HepG2 (cell line): Measurements from ENCODE around the gene LSM12. TPM values are rescaled to one million over a fixed set of nuclear protein-coding genes. Genes with fewer than 3 reads are reported as not detected.

Experiments used
- ATAC-seq: fragments of 200-7000 bp; cut with Tn5 transposase; 3 replicates; pipeline ENCODE4 v1.9.1; 2020; ENCODE audit warnings: mild to moderate bottlenecking, moderate library complexity
- BruUV-seq: library from RNA; stranded (reverse); fragments of 400-500 nt; replicated peaks from 2 replicates; lab custom pipeline; 2021; lab: Mats Ljungman, UMichigan
- CTCF ChIA-PET: fragments of 300-600 bp; formaldehyde crosslinking; extraction: SDS; loops from one replicate; lab custom pipeline; 2021; ENCODE audit warnings: low total read pairs, inconsistent platforms, low intra/inter-chr PET ratio; lab: Yijun Ruan, JAX
- POLR2A ChIA-PET: fragments of 350-600 bp; sonication (Branson Sonifier 250); formaldehyde crosslinking; loops from one replicate; lab custom pipeline; 2020; ENCODE audit warnings: antibody characterized with exemption, inconsistent platforms; lab: Yijun Ruan, JAX
- DNase-seq: peaks from one replicate; pipeline ENCODE4 v3.0.0-alpha.2; 2015; ENCODE audit warnings: low spot score
- FAIRE-seq: peaks from 3 replicates; lab custom pipeline; 2011; peaks lifted over from hg19 to GRCh38; lab: Jason Lieb, UNC
- H2AFZ ChIP-seq: one replicate; pipeline ENCODE4 v1.6.1; 2011; ENCODE audit warnings: low read length, inconsistent platforms
- H3K27ac ChIP-seq: fragments of 300-600 bp; 3 replicates; pipeline ENCODE4 v1.8.0; 2011; ENCODE audit warnings: mixed run types, mild to moderate bottlenecking, mixed read lengths, low read length, inconsistent platforms; ENCODE audit not compliant: insufficient read depth; ENCODE audit errors: extremely low read length
- H3K27me3 ChIP-seq, 2 experiments: fragments of 200-600 bp in 1 of 2; 2 replicates in 1 of 2; 3 replicates in 1 of 2; pipeline versions ENCODE4 v1.6.0 to v1.8.0; 2011; ENCODE audit warnings: low read length in 2 of 2, mild to moderate bottlenecking in 2 of 2, moderate library complexity in 2 of 2, inconsistent platforms in 1 of 2; ENCODE audit not compliant: insufficient read depth in 2 of 2, control insufficient read depth in 1 of 2
- H3K36me3 ChIP-seq, 2 experiments: fragments of 200-600 bp in 1 of 2; replicated peaks in 1 of 2; 2 replicates in 1 of 2; 3 replicates in 1 of 2; pipeline versions ENCODE4 v1.5.1 to v1.8.0; 2011; ENCODE audit warnings: low read length in 2 of 2, inconsistent platforms in 1 of 2; ENCODE audit not compliant: insufficient read depth in 2 of 2, control insufficient read depth in 1 of 2
- H3K4me1 ChIP-seq: 2 replicates; pipeline ENCODE4 v1.5.1; 2012; ENCODE audit warnings: low read length, inconsistent platforms; ENCODE audit not compliant: insufficient read depth
- H3K4me2 ChIP-seq: 2 replicates; pipeline ENCODE4 v1.6.0; 2011; ENCODE audit warnings: low read depth, low read length, inconsistent platforms
- H3K4me3 ChIP-seq, 3 experiments: fragments of 200-600 bp in 1 of 3; sonication (generic), shearing (Covaris generic) in 1 of 3; replicated peaks in 1 of 3; 2 replicates each; pipeline ENCODE4 v1.5.1; 2011 to 2016; ENCODE audit warnings: low read length in 3 of 3, inconsistent platforms in 2 of 3, low read depth in 2 of 3, mild to moderate bottlenecking in 2 of 3, control low read depth in 1 of 3, mixed read lengths in 1 of 3; ENCODE audit not compliant: insufficient read depth in 1 of 3
- H3K79me2 ChIP-seq: one replicate; pipeline ENCODE4 v1.6.1; 2011; ENCODE audit warnings: low read length, inconsistent platforms; ENCODE audit not compliant: insufficient read depth
- H3K9ac ChIP-seq: 2 replicates; pipeline ENCODE4 v1.6.0; 2011; ENCODE audit warnings: mild to moderate bottlenecking, low read depth, low read length, inconsistent platforms; ENCODE audit not compliant: insufficient read depth
- H3K9me3 ChIP-seq: 2 replicates; pipeline ENCODE4 v1.5.1; 2012; ENCODE audit warnings: mild to moderate bottlenecking, low read length
- H4K20me1 ChIP-seq: 2 replicates; pipeline ENCODE4 v1.6.0; 2011; ENCODE audit warnings: inconsistent platforms, mild to moderate bottlenecking, low read length, moderate library complexity; ENCODE audit not compliant: insufficient read depth
- EHMT2 ChIP-seq: fragments of 200-600 bp; sonication (generic); IDR thresholded peaks from 2 replicates; pipeline ENCODE4 v1.7.0; 2017; ENCODE audit warnings: antibody characterized with exemption, low read depth, low read length, borderline replicate concordance
- FOXJ3 ChIP-seq: sonication (generic); formaldehyde crosslinking; IDR thresholded peaks from 2 replicates; pipeline ENCODE4 v1.4.0; 2020; ENCODE audit warnings: missing genetic modification reagents, mild to moderate bottlenecking, borderline replicate concordance
- GPN1 ChIP-seq: sonication (generic); formaldehyde crosslinking; IDR thresholded peaks from 2 replicates; pipeline ENCODE4 v1.5.1; 2020; ENCODE audit warnings: missing genetic modification reagents, borderline replicate concordance
- MEIS2 ChIP-seq: sonication (generic); formaldehyde crosslinking; IDR thresholded peaks from 2 replicates; pipeline ENCODE4 v1.9.0; 2021; ENCODE audit warnings: mild to moderate bottlenecking, missing genetic modification reagents
- THAP11 ChIP-seq: IDR thresholded peaks from 2 replicates; pipeline ENCODE4 v1.6.1; 2016; ENCODE audit warnings: missing biosample characterization, missing genetic modification reagents
- ZNF138 ChIP-seq: sonication (generic); formaldehyde crosslinking; IDR thresholded peaks from 2 replicates; pipeline ENCODE4 v1.5.0; 2020; ENCODE audit warnings: mild to moderate bottlenecking, low read depth, missing genetic modification reagents
- ZNF30 ChIP-seq: sonication (generic); formaldehyde crosslinking; IDR thresholded peaks from 2 replicates; pipeline ENCODE4 v1.5.0; 2020; ENCODE audit warnings: mild to moderate bottlenecking, missing genetic modification reagents
- ZNF720 ChIP-seq: sonication (generic); formaldehyde crosslinking; IDR thresholded peaks from 2 replicates; pipeline ENCODE4 v1.4.0; 2020; ENCODE audit warnings: missing genetic modification reagents
- ZNF773 ChIP-seq: sonication (generic); formaldehyde crosslinking; IDR thresholded peaks from 2 replicates; pipeline ENCODE4 v1.4.0; 2020; ENCODE audit warnings: missing genetic modification reagents, borderline replicate concordance
- ZNF788 ChIP-seq: sonication (generic); formaldehyde crosslinking; IDR thresholded peaks from 2 replicates; pipeline ENCODE4 v1.5.0; 2020; ENCODE audit warnings: mild to moderate bottlenecking, missing genetic modification reagents, borderline replicate concordance
- WGBS: methylation state at CpG from one replicate; pipeline ENCODE4 v1.1.6; 2017; ENCODE audit warnings: low lambda C conversion rate; 5-methylcytosine and 5-hydroxymethylcytosine counted together
- in situ Hi-C: cut with HindIII; loops from 2 replicates; pipeline ENCODE4 v1.10.0; 2017; ENCODE audit warnings: low pct_unique_long_range_greater_than_20kb; ENCODE audit not compliant: extremely low pct_ligation_motif_present
- intact Hi-C: fragments of 100-400 bp; cut with micrococcal nuclease; formaldehyde crosslinking; loops from one replicate; pipeline ENCODE4 v1.10.0; 2022; ENCODE audit not compliant: unreplicated experiment
- polyA plus RNA-seq, 8 experiments: library from polyadenylated mRNA; depleted of rRNA in 3 of 8; stranded (reverse) in 7 of 8; unstranded in 1 of 8; fragments of >200 nt; fragmentation: Illumina TruSeq in 4 of 8; extraction: Trizol in 4 of 8; gene quantifications; 2 replicates each; pipeline versions ENCODE4 v1.2.1 to v1.2.3, GENCODE V29; 2011 to 2016; ENCODE audit warnings: low read depth in 4 of 8, missing spikeins in 1 of 8, mixed read lengths in 1 of 8; ENCODE audit not compliant: insufficient read depth in 1 of 8
- total RNA-seq, 5 experiments: library from RNA; depleted of rRNA; stranded (reverse); fragments of >200 nt; fragmentation: Illumina TruSeq; extraction: Trizol; gene quantifications; 2 replicates each; pipeline ENCODE4 v1.2.3, GENCODE V29; 2016; ENCODE audit warnings: low read depth in 1 of 5
- TF ChIP-seq, protein P1 (sequence below), 2 experiments: sonication (generic) in 1 of 2; formaldehyde crosslinking in 1 of 2; IDR thresholded peaks; 2 replicates each; pipeline versions ENCODE4 v1.4.0 to v1.6.1; 2016 to 2020; ENCODE audit warnings: borderline replicate concordance in 1 of 2, low read depth in 1 of 2, mild to moderate bottlenecking in 1 of 2, missing genetic modification reagents in 1 of 2
- TF ChIP-seq, protein P2 (sequence below): sonication (generic); formaldehyde crosslinking; IDR thresholded peaks from 2 replicates; pipeline ENCODE4 v1.5.0; 2020; ENCODE audit warnings: mild to moderate bottlenecking, missing genetic modification reagents

Gene LSM12
- total and polyA plus RNA-seq, 2 of the 13 experiments (the other 11 are each of a cell fraction or from before 2014, with no cell fraction given): 52.8 to 55.7 TPM

DNA sequence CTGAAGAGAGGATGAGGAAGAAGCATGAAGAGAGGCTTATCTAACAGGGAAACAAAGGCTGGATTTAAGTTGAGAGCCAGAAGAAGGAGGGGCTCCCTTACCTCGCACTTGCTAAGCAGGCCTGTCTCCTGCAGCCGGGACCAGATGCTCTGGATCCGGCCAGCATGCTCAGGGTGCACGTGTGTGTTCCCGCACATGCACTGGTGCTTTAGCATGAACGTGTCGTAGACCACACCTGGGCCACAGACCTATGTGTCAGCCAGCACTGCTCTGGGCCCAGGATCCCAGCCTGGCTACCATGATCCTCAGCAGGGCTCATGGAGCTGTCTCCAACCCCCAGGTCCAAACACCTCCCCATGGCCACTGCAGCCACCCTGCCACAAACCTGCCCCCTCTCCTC, 18.4 kb upstream of the LSM12 start:
- Histone ChIP-seq H3K27ac (no peak overlapping the region), H3K27me3 (no peaks in the 10 kb centered on the region), H3K4me3 (no peak overlapping the region), H3K79me2 (no peaks in the 10 kb centered on the region), H2AFZ (no peak overlapping the region), H3K9me3 (no peaks in the 10 kb centered on the region), H3K4me2 (no peak overlapping the region), H3K36me3 (peaks cover 20 to 56% of the 10 kb centered on the region in 2 experiments), H4K20me1 (no peaks in the 10 kb centered on the region), H3K9ac (no peak overlapping the region), H3K4me1 (peaks cover 31% of the 10 kb centered on the region)
- ChIA-PET POLR2A (interaction anchor here (2.4 kb wide), 1 partner anchor 84 kb away, joined by 8 read pairs; no protein-coding TSS in a partner anchor), CTCF (interaction anchor here (1.0 to 3.7 kb wide), 5 partner anchors 24 to 84 kb away, joined by 4 to 80 read pairs (median 5); partner anchors contain the start of gene HROB)
- BruUV-seq: no TSS peak
- 97% methylated on average over 5 of the region's 7 CpGs for WGBS
- in situ Hi-C loops (loop anchor here (5.0 kb wide), 1 partner anchor 37 kb away; the partner anchor contains the start of gene HDAC5), intact Hi-C loops (no loop called here)
- FAIRE-seq (no peak), DNase-seq (no peak), ATAC-seq (no peak)
- no peak for TF ChIP-seq MEIS2 (CRISPR knock-in tag)
- no peak for TF ChIP-seq ZNF30 (CRISPR knock-in tag)
- TF ChIP-seq, protein P1, sequence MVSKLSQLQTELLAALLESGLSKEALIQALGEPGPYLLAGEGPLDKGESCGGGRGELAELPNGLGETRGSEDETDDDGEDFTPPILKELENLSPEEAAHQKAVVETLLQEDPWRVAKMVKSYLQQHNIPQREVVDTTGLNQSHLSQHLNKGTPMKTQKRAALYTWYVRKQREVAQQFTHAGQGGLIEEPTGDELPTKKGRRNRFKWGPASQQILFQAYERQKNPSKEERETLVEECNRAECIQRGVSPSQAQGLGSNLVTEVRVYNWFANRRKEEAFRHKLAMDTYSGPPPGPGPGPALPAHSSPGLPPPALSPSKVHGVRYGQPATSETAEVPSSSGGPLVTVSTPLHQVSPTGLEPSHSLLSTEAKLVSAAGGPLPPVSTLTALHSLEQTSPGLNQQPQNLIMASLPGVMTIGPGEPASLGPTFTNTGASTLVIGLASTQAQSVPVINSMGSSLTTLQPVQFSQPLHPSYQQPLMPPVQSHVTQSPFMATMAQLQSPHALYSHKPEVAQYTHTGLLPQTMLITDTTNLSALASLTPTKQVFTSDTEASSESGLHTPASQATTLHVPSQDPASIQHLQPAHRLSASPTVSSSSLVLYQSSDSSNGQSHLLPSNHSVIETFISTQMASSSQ (IDR thresholded peaks at IDR 0.05; ENCODE audit: low read depth): no peak
- TF ChIP-seq, protein P1 (CRISPR knock-in tag; IDR thresholded peaks at IDR 0.05; ENCODE audit: borderline replicate concordance): no peak
- TF ChIP-seq, protein P2, sequence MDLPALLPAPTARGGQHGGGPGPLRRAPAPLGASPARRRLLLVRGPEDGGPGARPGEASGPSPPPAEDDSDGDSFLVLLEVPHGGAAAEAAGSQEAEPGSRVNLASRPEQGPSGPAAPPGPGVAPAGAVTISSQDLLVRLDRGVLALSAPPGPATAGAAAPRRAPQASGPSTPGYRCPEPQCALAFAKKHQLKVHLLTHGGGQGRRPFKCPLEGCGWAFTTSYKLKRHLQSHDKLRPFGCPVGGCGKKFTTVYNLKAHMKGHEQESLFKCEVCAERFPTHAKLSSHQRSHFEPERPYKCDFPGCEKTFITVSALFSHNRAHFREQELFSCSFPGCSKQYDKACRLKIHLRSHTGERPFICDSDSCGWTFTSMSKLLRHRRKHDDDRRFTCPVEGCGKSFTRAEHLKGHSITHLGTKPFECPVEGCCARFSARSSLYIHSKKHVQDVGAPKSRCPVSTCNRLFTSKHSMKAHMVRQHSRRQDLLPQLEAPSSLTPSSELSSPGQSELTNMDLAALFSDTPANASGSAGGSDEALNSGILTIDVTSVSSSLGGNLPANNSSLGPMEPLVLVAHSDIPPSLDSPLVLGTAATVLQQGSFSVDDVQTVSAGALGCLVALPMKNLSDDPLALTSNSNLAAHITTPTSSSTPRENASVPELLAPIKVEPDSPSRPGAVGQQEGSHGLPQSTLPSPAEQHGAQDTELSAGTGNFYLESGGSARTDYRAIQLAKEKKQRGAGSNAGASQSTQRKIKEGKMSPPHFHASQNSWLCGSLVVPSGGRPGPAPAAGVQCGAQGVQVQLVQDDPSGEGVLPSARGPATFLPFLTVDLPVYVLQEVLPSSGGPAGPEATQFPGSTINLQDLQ: 0 out of 2 replicates have a peak, but pooled peaks have one; percentile 13
- TF ChIP-seq ZNF773: no peak
- TF ChIP-seq FOXJ3 (CRISPR knock-in tag): no peak
- TF ChIP-seq ZNF720: no peak
- TF ChIP-seq ZNF788 (CRISPR knock-in tag): no peak
- TF ChIP-seq THAP11 (CRISPR knock-in tag): no peak
- no peak for TF ChIP-seq EHMT2
- TF ChIP-seq GPN1 (CRISPR knock-in tag): no peak
- TF ChIP-seq ZNF138 (CRISPR knock-in tag): no peak
